K562 (cell line): Measurements from ENCODE around the gene OR10G7. TPM values are rescaled to one million over a fixed set of nuclear protein-coding genes. Genes with fewer than 3 reads are reported as not detected.

Source experiments
- ATAC-seq: fragments of 200-7000 bp; cut with Tn5 transposase; 3 replicates; pipeline ENCODE4 v1.9.1; 2020; ENCODE audit warnings: moderate library complexity
- BruUV-seq: library from RNA; stranded (reverse); fragments of 400-500 nt; replicated peaks from 2 replicates; lab custom pipeline; 2021; lab: Mats Ljungman, UMichigan
- CTCF ChIA-PET: fragments of 300-600 bp; formaldehyde crosslinking; extraction: SDS; loops from one replicate; lab custom pipeline; 2021; ENCODE audit warnings: low intra/inter-chr PET ratio; lab: Yijun Ruan, JAX
- POLR2A ChIA-PET: fragments of 300-600, 350-650 bp; sonication (Branson Sonifier 250); formaldehyde crosslinking; extraction: SDS; loops from one replicate; lab custom pipeline; 2021; ENCODE audit warnings: antibody characterized with exemption, inconsistent platforms; lab: Yijun Ruan, JAX
- DNase-seq, 4 experiments: peaks; one replicate each; pipeline versions ENCODE4 v3.0.0 to v3.0.0-alpha.2; 2011 to 2018; ENCODE audit warnings: low spot score in 3 of 4, mixed read lengths in 3 of 4; ENCODE audit errors: extremely low read depth in 1 of 4
- FAIRE-seq: peaks from 2 replicates; lab custom pipeline; 2011; peaks lifted over from hg19 to GRCh38; lab: Jason Lieb, UNC
- H2AFZ ChIP-seq: 2 replicates; pipeline ENCODE4 v1.6.0; 2011; ENCODE audit warnings: low read depth, low read length, control low read depth, inconsistent platforms
- H3K27ac ChIP-seq: fragments of 200-600 bp; 3 replicates; pipeline ENCODE4 v1.8.0; 2011; ENCODE audit warnings: low read depth, mild to moderate bottlenecking, control low read depth, inconsistent platforms, low read length, moderate library complexity, mixed read lengths; ENCODE audit errors: extremely low read depth
- H3K27me3 ChIP-seq, 2 experiments: fragments of 300-600 bp in 1 of 2; 2 replicates in 1 of 2; 3 replicates in 1 of 2; pipeline versions ENCODE4 v1.6.0 to v1.8.0; 2011; ENCODE audit warnings: inconsistent platforms in 2 of 2, low read length in 2 of 2, mild to moderate bottlenecking in 1 of 2, mixed read lengths in 1 of 2, moderate library complexity in 1 of 2; ENCODE audit not compliant: control insufficient read depth in 2 of 2, insufficient read depth in 2 of 2
- H3K36me3 ChIP-seq: fragments of 300-600 bp; 3 replicates; pipeline ENCODE4 v1.8.0; 2011; ENCODE audit warnings: mild to moderate bottlenecking, low read length, inconsistent platforms; ENCODE audit not compliant: control insufficient read depth, insufficient read depth
- H3K4me1 ChIP-seq, 2 experiments: fragments of 200-600 bp in 1 of 2; replicated peaks in 1 of 2; 2 replicates in 1 of 2; 3 replicates in 1 of 2; pipeline versions ENCODE4 v1.5.1 to v1.8.0; 2011; ENCODE audit warnings: inconsistent platforms in 2 of 2, low read length in 2 of 2, mild to moderate bottlenecking in 1 of 2, mixed read lengths in 1 of 2, moderate library complexity in 1 of 2; ENCODE audit not compliant: control insufficient read depth in 2 of 2, insufficient read depth in 2 of 2
- H3K4me2 ChIP-seq: 2 replicates; pipeline ENCODE4 v1.6.1; 2011; ENCODE audit warnings: low read length, control low read depth, inconsistent platforms, mixed read lengths; ENCODE audit not compliant: insufficient read depth
- H3K4me3 ChIP-seq: fragments of 200-600 bp; sonication (generic), shearing (Covaris generic); 2 replicates; pipeline ENCODE4 v1.5.1; 2016; ENCODE audit warnings: control low read depth, inconsistent platforms
- H3K79me2 ChIP-seq: fragments of 200-600 bp; 3 replicates; pipeline ENCODE4 v1.8.0; 2011; ENCODE audit warnings: low read length, inconsistent platforms; ENCODE audit not compliant: control insufficient read depth, insufficient read depth
- H3K9ac ChIP-seq, 2 experiments: 2 replicates each; pipeline versions ENCODE4 v1.6.0 to v1.6.1; 2011; ENCODE audit warnings: low read depth in 2 of 2, low read length in 2 of 2, control low read depth in 1 of 2, inconsistent platforms in 1 of 2, mild to moderate bottlenecking in 1 of 2, mixed read lengths in 1 of 2; ENCODE audit not compliant: insufficient read depth in 1 of 2
- H3K9me1 ChIP-seq: one replicate; pipeline ENCODE4 v1.6.0; 2011; ENCODE audit warnings: inconsistent platforms, mild to moderate bottlenecking, low read length, moderate library complexity; ENCODE audit not compliant: control insufficient read depth, insufficient read depth
- H3K9me3 ChIP-seq: replicated peaks from 2 replicates; pipeline ENCODE4 v1.5.1; 2011; ENCODE audit warnings: low read depth, low read length, inconsistent platforms; ENCODE audit not compliant: control insufficient read depth, insufficient read depth
- H4K20me1 ChIP-seq: replicated peaks from 2 replicates; pipeline ENCODE4 v1.6.1; 2011; ENCODE audit warnings: low read length, inconsistent platforms, mixed read lengths; ENCODE audit not compliant: control insufficient read depth, insufficient read depth
- CEBPB ChIP-seq: fragments of 450-650 bp; IDR thresholded peaks from 2 replicates; pipeline ENCODE4 v1.6.1; 2016; ENCODE audit warnings: missing genetic modification characterization, missing compliant biosample characterization
- DIDO1 ChIP-seq: fragments of 450-650 bp; IDR thresholded peaks from 2 replicates; pipeline ENCODE4 v1.6.1; 2016; ENCODE audit warnings: low read depth, missing biosample characterization, missing genetic modification characterization
- ESRRB ChIP-seq: fragments of 250-450 bp; sonication (Bioruptor Pico); IDR thresholded peaks from 2 replicates; pipeline ENCODE4 v1.5.0; 2020; ENCODE audit warnings: mild to moderate bottlenecking, moderate library complexity, borderline replicate concordance
- NCOR1 ChIP-seq: fragments of 450-650 bp; IDR thresholded peaks from 2 replicates; pipeline ENCODE4 v1.6.1; 2016; ENCODE audit warnings: mild to moderate bottlenecking, moderate library complexity
- NFYB ChIP-seq: IDR thresholded peaks from 2 replicates; pipeline ENCODE4 v1.6.1; 2011; ENCODE audit warnings: mild to moderate bottlenecking, moderate library complexity; ENCODE audit not compliant: insufficient read length; ENCODE audit errors: extremely low read depth
- ZNF165 ChIP-seq: fragments of 250-450 bp; sonication (Bioruptor Pico); IDR thresholded peaks from 2 replicates; pipeline ENCODE4 v1.4.0; 2020; ENCODE audit warnings: borderline replicate concordance
- WGBS: fragments of 100-300 bp; shearing (Covaris generic); methylation state at CpG from one replicate; pipeline ENCODE4 v1.1.6; 2016; ENCODE audit warnings: low coverage, mixed read lengths; ENCODE audit not compliant: insufficient coverage; ENCODE audit errors: missing lambda C conversion rate; 5-methylcytosine and 5-hydroxymethylcytosine counted together
- in situ Hi-C: fragments of 300-500 bp; cut with MboI; formaldehyde crosslinking; loops from 4 replicates; pipeline ENCODE4 v1.15.0; 2018; ENCODE audit warnings: inconsistent platforms, mixed read lengths
- intact Hi-C: fragments of 100-400 bp; cut with micrococcal nuclease; formaldehyde crosslinking; loops from 2 replicates; pipeline ENCODE4 v1.14.2; 2022
- polyA plus RNA-seq, 8 experiments: library from polyadenylated mRNA; depleted of rRNA in 4 of 8; stranded (reverse) in 5 of 8; unstranded in 3 of 8; fragments of >200 nt; fragmentation: Nextera tagmentation in 2 of 8; fragmentation: Illumina TruSeq in 1 of 8; extraction: Ambion mirVana in 2 of 8; extraction: Trizol in 1 of 8; gene quantifications; 2 replicates each; pipeline versions ENCODE4 v1.2.1 to v1.2.3, GENCODE V29; 2011 to 2014; ENCODE audit warnings: inconsistent platforms in 1 of 8, missing spikeins in 1 of 8
- total RNA-seq, 7 experiments: library from RNA; depleted of rRNA in 6 of 7; stranded (reverse); fragments of >200 nt in 6 of 7; fragmentation: Illumina TruSeq in 2 of 7; extraction: Trizol in 2 of 7; gene quantifications; 2 replicates each; pipeline versions ENCODE4 v1.2.1 to v1.2.3, GENCODE V29; 2011 to 2021; ENCODE audit warnings: low replicate concordance in 1 of 7

Gene OR10G7
- total and polyA plus RNA-seq, 9 of the 15 experiments (the other 6 are each of a cell fraction or from before 2014, with no cell fraction given), result not detected

DNA sequence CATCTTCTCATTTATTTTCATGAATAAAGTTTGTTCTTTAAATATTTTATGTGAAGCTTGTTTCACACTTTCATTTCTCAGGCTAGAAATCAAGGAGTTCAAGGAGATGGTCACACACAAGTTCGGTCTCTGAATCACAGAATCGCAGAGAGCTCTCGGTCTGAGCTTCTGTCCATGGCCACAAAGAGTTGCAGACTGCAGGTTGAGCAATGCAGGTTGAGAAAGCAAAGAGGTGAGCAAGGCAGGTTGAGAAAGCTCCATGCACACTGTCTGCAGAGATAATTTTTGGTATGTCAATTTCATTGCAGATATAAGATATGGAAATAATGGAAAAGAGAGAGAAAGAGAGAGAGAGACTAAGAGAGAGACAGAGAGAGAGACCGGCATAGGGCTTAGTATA is 41.2 kb upstream of the OR10G7 start:
- Histone ChIP-seq H2AFZ (peak overlapping the region; percentile 28; the same call in 1 of the 2 replicates), H3K36me3 (no peaks in the 10 kb centered on the region), H3K4me1 (peaks cover 9 to 29% of the 10 kb centered on the region in 2 experiments; a peak in 4 of 5 replicates), H3K27ac (no peak overlapping the region), H3K4me2 (no peak overlapping the region), H3K9me3 (no peaks in the 10 kb centered on the region), H3K27me3 (no peaks in the 10 kb centered on the region), H4K20me1 (no peaks in the 10 kb centered on the region), H3K9me1 (no peaks in the 10 kb centered on the region), H3K79me2 (no peaks in the 10 kb centered on the region), H3K9ac (no peak overlapping the region), H3K4me3 (no peak overlapping the region)
- no peak for ATAC-seq
- ChIA-PET CTCF (no interaction called here), POLR2A (interaction anchor here (0.6 to 1.5 kb wide), 3 partner anchors 10 to 90 kb away, joined by 3 read pairs; partner anchors contain the start of gene VWA5A)
- in situ Hi-C loops, result no loop called here
- WGBS, result 71% methylated on average over 4 of the region's 4 CpGs
- FAIRE-seq, result no peak
- intact Hi-C loops, result no loop called here
- TF ChIP-seq CEBPB (tag), result peak; percentile 37; the same call in 1 of the 2 replicates
- TF ChIP-seq NFYB, result no peak
- DNase-seq, result no peak
- BruUV-seq, result no TSS peak

DNA sequence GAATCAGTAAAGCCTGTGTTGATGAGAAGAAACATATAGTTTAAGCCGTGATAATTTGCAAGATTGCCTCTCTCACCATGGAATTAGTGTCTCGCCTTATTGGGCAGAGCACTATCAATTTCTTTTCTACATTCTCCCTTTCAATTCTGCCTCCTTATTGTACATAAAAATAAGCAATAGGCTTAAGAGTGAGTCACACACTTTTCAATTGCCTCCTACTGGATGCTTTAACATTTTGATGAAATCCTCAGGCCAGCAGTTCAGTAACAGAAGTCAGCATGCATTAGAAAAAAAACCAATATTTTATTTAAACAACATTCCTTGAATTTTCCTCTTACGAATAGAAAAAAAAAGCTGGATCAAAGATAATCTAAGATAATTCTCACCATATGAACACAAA is 40.4 kb upstream of the OR10G7 start:
- no peak overlapping the region for H3K27ac ChIP-seq
- ChIA-PET CTCF (no interaction called here), POLR2A (interaction anchor here (0.6 to 1.5 kb wide), 3 partner anchors 9 to 90 kb away, joined by 3 read pairs; partner anchors contain the start of gene VWA5A)
- H3K36me3 ChIP-seq, result no peaks in the 10 kb centered on the region
- H3K27me3 ChIP-seq, result no peaks in the 10 kb centered on the region
- H3K9ac ChIP-seq, result no peak overlapping the region
- 68% methylated on average over 3 of the region's 3 CpGs for WGBS
- intact Hi-C loops (no loop called here), in situ Hi-C loops (no loop called here)
- TF ChIP-seq DIDO1 (tag) (no peak), ESRRB (no peak), NCOR1 (no peak), ZNF165 (CRISPR knock-in tag) (no peak)
- no peak overlapping the region for H3K4me3 ChIP-seq
- H4K20me1 ChIP-seq, result no peaks in the 10 kb centered on the region
- FAIRE-seq (no peak), DNase-seq (no peak), ATAC-seq (no peak)
- peaks cover 9 to 29% of the 10 kb centered on the region in 2 experiments; a peak in 4 of 5 replicates for H3K4me1 ChIP-seq
- H3K4me2 ChIP-seq, result no peak overlapping the region
- no TSS peak for BruUV-seq
- H2AFZ ChIP-seq, result no peak overlapping the region
- H3K9me1 ChIP-seq, result no peaks in the 10 kb centered on the region
- H3K79me2 ChIP-seq, result no peaks in the 10 kb centered on the region
- H3K9me3 ChIP-seq, result no peaks in the 10 kb centered on the region
